A549 (cell line): Measurements from ENCODE around the gene PRPF8. TPM values are rescaled to one million over a fixed set of nuclear protein-coding genes. Genes with fewer than 3 reads are reported as not detected.

Experiments used
- ATAC-seq, 2 experiments: fragments of 200-7000 bp in 1 of 2; fragments of >200 bp in 1 of 2; cut with Nextera tagmentation in 1 of 2; cut with Tn5 transposase in 1 of 2; 3 replicates each; pipeline versions ENCODE4 v1.8.0 to v1.9.1; 2018 to 2020; ENCODE audit warnings: mild to moderate bottlenecking in 1 of 2, moderate library complexity in 1 of 2
- CTCF ChIA-PET: fragments of 300-600 bp; sonication (Branson Sonifier 250); formaldehyde crosslinking; extraction: SDS; loops from one replicate; lab custom pipeline; 2021; ENCODE audit warnings: antibody characterized with exemption, inconsistent platforms; lab: Yijun Ruan, JAX
- POLR2A ChIA-PET: fragments of 350-600 bp; formaldehyde crosslinking; extraction: SDS; loops from one replicate; lab custom pipeline; 2021; ENCODE audit warnings: antibody characterized with exemption, inconsistent platforms; lab: Yijun Ruan, JAX
- DNase-seq, 2 experiments: peaks; one replicate each; pipeline versions ENCODE4 v3.0.0 to v3.0.0-alpha.2; 2011 to 2016; ENCODE audit warnings: low read depth in 1 of 2, low spot score in 1 of 2
- FAIRE-seq: peaks from 2 replicates; lab custom pipeline; 2011; peaks lifted over from hg19 to GRCh38; lab: Jason Lieb, UNC
- H3K27ac ChIP-seq, 2 experiments: fragments of >200 bp; sonication (Bioruptor Twin); formaldehyde crosslinking; 3 replicates each; pipeline ENCODE4 v1.5.1; 2016 to 2017
- H3K4me1 ChIP-seq: fragments of >200 bp; sonication (Bioruptor Twin); formaldehyde crosslinking; 3 replicates; pipeline ENCODE4 v1.6.1; 2016
- H3K4me2 ChIP-seq: fragments of >200 bp; sonication (Bioruptor Twin); formaldehyde crosslinking; 3 replicates; pipeline ENCODE4 v1.6.1; 2016
- H3K4me3 ChIP-seq: fragments of >200 bp; sonication (Bioruptor Twin); formaldehyde crosslinking; 3 replicates; pipeline ENCODE4 v1.5.1; 2016
- H3K9me3 ChIP-seq: fragments of >200 bp; sonication (Bioruptor Twin); formaldehyde crosslinking; 3 replicates; pipeline ENCODE4 v1.6.1; 2016
- CBX8 ChIP-seq: fragments of 200-600 bp; sonication (generic); IDR thresholded peaks from 2 replicates; pipeline ENCODE4 v1.6.1; 2016
- EHMT2 ChIP-seq: fragments of 200-600 bp; sonication (generic); IDR thresholded peaks from 2 replicates; pipeline ENCODE4 v1.6.1; 2016; ENCODE audit warnings: antibody characterized with exemption, low read depth, mild to moderate bottlenecking, moderate library complexity
- EP300 ChIP-seq, 2 experiments: fragments of >200 bp; sonication (Bioruptor Twin); formaldehyde crosslinking; IDR thresholded peaks; 2 replicates in 1 of 2; 3 replicates in 1 of 2; pipeline ENCODE4 v1.6.1; 2016 to 2017
- FOSB ChIP-seq: fragments of 250-450 bp; sonication (Bioruptor Pico); IDR thresholded peaks from 2 replicates; pipeline ENCODE4 v1.5.0; 2020; ENCODE audit warnings: mild to moderate bottlenecking, moderate library complexity
- FOSL2 ChIP-seq, 2 experiments: fragments of 450-650 bp in 1 of 2; fragments of >200 bp in 1 of 2; sonication (Bioruptor Twin) in 1 of 2; formaldehyde crosslinking; IDR thresholded peaks; 2 replicates each; pipeline versions ENCODE4 v1.5.0 to v1.6.1; 2016 to 2020; ENCODE audit warnings: mild to moderate bottlenecking in 1 of 2, moderate library complexity in 1 of 2
- HEYL ChIP-seq: fragments of 250-450 bp; sonication (Bioruptor Pico); IDR thresholded peaks from 2 replicates; pipeline ENCODE4 v1.8.0; 2021; ENCODE audit warnings: mild to moderate bottlenecking, moderate library complexity
- JUNB ChIP-seq: fragments of >200 bp; sonication (Bioruptor Twin); formaldehyde crosslinking; IDR thresholded peaks from 2 replicates; pipeline ENCODE4 v1.6.1; 2016
- KDM1A ChIP-seq: fragments of 200-600 bp; sonication (generic); IDR thresholded peaks from 2 replicates; pipeline ENCODE4 v1.6.1; 2016; ENCODE audit warnings: low read depth, mild to moderate bottlenecking
- KDM5A ChIP-seq: fragments of 200-600 bp; sonication (generic); IDR thresholded peaks from 2 replicates; pipeline ENCODE4 v1.6.1; 2016; ENCODE audit warnings: antibody characterized with exemption, mild to moderate bottlenecking
- MAFK ChIP-seq: fragments of 450-650 bp; IDR thresholded peaks from 2 replicates; pipeline ENCODE4 v1.6.1; 2014; ENCODE audit not compliant: partially characterized antibody
- MAZ ChIP-seq: fragments of 150-350 bp; IDR thresholded peaks from 2 replicates; pipeline ENCODE4 v1.6.1; 2014; ENCODE audit warnings: antibody characterized with exemption, low read depth, low read length, borderline replicate concordance
- MYC ChIP-seq: IDR thresholded peaks from 2 replicates; pipeline ENCODE4 v1.6.1; 2012; ENCODE audit warnings: mild to moderate bottlenecking, inconsistent platforms, low read length, improper control_type of control experiment, borderline replicate concordance
- PHF8 ChIP-seq: fragments of 200-600 bp; sonication (generic); IDR thresholded peaks from 2 replicates; pipeline ENCODE4 v1.6.1; 2016; ENCODE audit warnings: low read depth, mild to moderate bottlenecking, antibody characterized with exemption, moderate library complexity, borderline replicate concordance
- POLR2A ChIP-seq: IDR thresholded peaks from 2 replicates; pipeline ENCODE4 v1.6.1; 2012; ENCODE audit warnings: mild to moderate bottlenecking, low read length
- RCOR1 ChIP-seq: fragments of 150-350 bp; IDR thresholded peaks from 2 replicates; pipeline ENCODE4 v1.6.1; 2014; ENCODE audit warnings: antibody characterized with exemption, low read length, low read depth
- TFCP2L1 ChIP-seq: fragments of 250-450 bp; sonication (Bioruptor Pico); IDR thresholded peaks from 2 replicates; pipeline ENCODE4 v1.5.0; 2021; ENCODE audit warnings: mild to moderate bottlenecking
- ZC3H11A ChIP-seq: fragments of 450-650 bp; IDR thresholded peaks from 2 replicates; pipeline ENCODE4 v1.6.1; 2014; ENCODE audit warnings: antibody characterized with exemption, mild to moderate bottlenecking
- ZFP36 ChIP-seq: fragments of 450-650 bp; IDR thresholded peaks from 2 replicates; pipeline ENCODE4 v1.6.1; 2014; ENCODE audit warnings: borderline replicate concordance; ENCODE audit not compliant: partially characterized antibody
- ZNF302 ChIP-seq: fragments of 250-450 bp; sonication (Bioruptor Pico); IDR thresholded peaks from 2 replicates; pipeline ENCODE4 v1.9.0; 2021; ENCODE audit warnings: inconsistent platforms, mild to moderate bottlenecking, moderate library complexity
- ZSCAN20 ChIP-seq: fragments of 250-450 bp; sonication (Bioruptor Pico); IDR thresholded peaks from 2 replicates; pipeline ENCODE4 v1.8.0; 2022; ENCODE audit warnings: mild to moderate bottlenecking, moderate library complexity
- WGBS: methylation state at CpG from one replicate; pipeline ENCODE4 v1.1.6; 2017; ENCODE audit errors: missing lambda C conversion rate; 5-methylcytosine and 5-hydroxymethylcytosine counted together
- polyA plus RNA-seq, 4 experiments: library from polyadenylated mRNA; depleted of rRNA in 3 of 4; stranded (reverse); fragments of >200 nt; fragmentation: RNase III in 1 of 4; extraction: RNeasy Plus Mini Kit Qiagen cat#74134 plus additional on column Dnase treatment in 1 of 4; gene quantifications; 2 replicates in 3 of 4; 3 replicates in 1 of 4; pipeline ENCODE4 v1.2.3, GENCODE V29; 2011 to 2017
- TF ChIP-seq, protein P1 (sequence below): fragments of 200-600 bp; sonication (generic); IDR thresholded peaks from 2 replicates; pipeline ENCODE4 v1.6.1; 2016; ENCODE audit warnings: antibody characterized with exemption, mild to moderate bottlenecking, moderate library complexity
- TF ChIP-seq, protein P2 (sequence below): fragments of 250-450 bp; sonication (Bioruptor Pico); IDR thresholded peaks from 2 replicates; pipeline ENCODE4 v1.5.0; 2021; ENCODE audit warnings: mild to moderate bottlenecking, moderate library complexity, borderline replicate concordance
- TF ChIP-seq, protein P3 (sequence below): fragments of >200 bp; sonication (Bioruptor Twin); formaldehyde crosslinking; IDR thresholded peaks from 3 replicates; pipeline ENCODE4 v1.6.1; 2016
- TF ChIP-seq, protein P4 (sequence below): fragments of 150-350 bp; IDR thresholded peaks from 2 replicates; pipeline ENCODE4 v1.6.1; 2014; ENCODE audit warnings: low read depth, mild to moderate bottlenecking, low read length

PRPF8 gene
- polyA plus RNA-seq, 2 of the 4 experiments (the other 2 are of a cell fraction): 234 to 263 TPM

DNA sequence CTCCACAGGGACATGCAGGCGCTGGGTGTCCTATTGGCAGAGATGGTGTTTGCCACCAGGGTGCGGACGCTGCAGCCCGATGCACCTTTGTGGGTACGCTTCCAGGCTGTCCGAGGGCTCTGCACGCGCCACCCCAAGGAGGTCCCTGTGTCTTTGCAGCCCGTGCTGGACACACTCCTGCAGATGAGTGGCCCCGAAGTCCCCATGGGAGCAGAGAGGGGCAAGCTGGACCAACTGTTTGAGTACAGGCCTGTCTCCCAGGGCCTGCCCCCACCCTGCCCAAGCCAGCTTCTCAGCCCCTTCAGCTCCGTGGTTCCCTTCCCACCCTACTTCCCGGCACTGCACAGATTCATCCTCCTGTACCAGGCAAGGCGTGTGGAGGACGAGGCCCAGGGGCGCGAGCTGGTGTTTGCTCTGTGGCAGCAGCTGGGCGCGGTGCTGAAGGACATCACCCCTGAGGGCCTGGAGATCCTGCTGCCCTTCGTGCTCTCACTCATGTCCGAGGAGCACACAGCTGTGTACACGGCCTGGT is 42.7 kb upstream of the PRPF8 start:
- H3K4me2 ChIP-seq: no peak overlapping the region
- H3K9me3 ChIP-seq: no peaks in the 10 kb centered on the region
- no peak for DNase-seq
- H3K4me3 ChIP-seq: no peak overlapping the region
- POLR2A ChIA-PET: interaction anchor here (2.0 kb wide), 1 partner anchor 10 kb away, joined by 10 read pairs; no protein-coding TSS in a partner anchor
- TF ChIP-seq KDM1A: no peak
- no peak for TF ChIP-seq EHMT2
- TF ChIP-seq RCOR1: no peak
- no peak for TF ChIP-seq ZFP36
- no peak for TF ChIP-seq EP300 (IDR thresholded peaks at IDR 0.05)
- TF ChIP-seq, all 56 proteins: peak for 0
- Histone ChIP-seq H3K4me1 (peaks cover 17% of the 10 kb centered on the region), H3K27ac (no peak overlapping the region)
- 90% methylated on average over 20 of the region's 21 CpGs for WGBS
- CTCF ChIA-PET: interaction anchor here (0.6 to 23.8 kb wide), 8 partner anchors 14 to 305 kb away, joined by 3 to 591 read pairs (median 4); partner anchors contain the start of gene SERPINF1
- no peak for FAIRE-seq
- no peak for ATAC-seq

DNA sequence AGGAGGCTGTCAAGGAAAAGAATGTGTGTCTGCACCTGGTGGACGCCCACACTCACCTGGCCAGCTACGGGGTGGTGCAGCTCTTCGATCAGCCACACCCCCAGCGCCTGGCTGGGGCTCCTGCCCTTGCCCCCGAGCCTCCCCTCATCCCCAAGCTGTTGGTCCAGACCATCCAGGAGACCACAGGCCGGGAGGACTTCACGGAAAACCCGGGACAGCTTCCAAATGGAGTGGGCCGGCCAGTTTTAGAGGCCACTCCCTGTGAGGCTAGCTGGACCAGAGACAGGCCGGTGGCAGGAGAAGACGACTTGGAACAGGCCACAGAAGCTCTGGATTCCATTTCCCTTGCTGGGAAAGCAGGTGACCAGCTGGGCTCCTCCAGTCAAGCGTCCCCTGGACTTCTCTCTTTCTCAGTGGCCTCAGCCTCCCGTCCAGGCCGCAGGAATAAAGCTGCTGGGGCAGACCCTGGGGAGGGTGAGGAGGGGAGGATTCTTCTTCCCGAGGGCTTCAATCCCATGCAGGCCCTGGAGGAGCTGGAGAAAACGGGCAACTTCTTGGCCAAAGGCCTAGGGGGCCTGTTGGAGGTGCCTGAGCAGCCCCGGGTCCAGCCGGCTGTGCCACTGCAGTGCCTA is 42.1 kb upstream of the PRPF8 start:
- WGBS: 84% methylated on average over 16 of the region's 18 CpGs
- Histone ChIP-seq H3K4me3 (no peak overlapping the region), H3K4me2 (no peak overlapping the region), H3K9me3 (no peaks in the 10 kb centered on the region), H3K27ac (no peak overlapping the region), H3K4me1 (peaks cover 17% of the 10 kb centered on the region)
- FAIRE-seq (no peak), ATAC-seq (no peak), DNase-seq (no peak)
- CTCF ChIA-PET: interaction anchor here (0.6 to 23.8 kb wide), 7 partner anchors 13 to 305 kb away, joined by 3 to 591 read pairs (median 4); partner anchors contain the start of gene SERPINF1
- POLR2A ChIA-PET: interaction anchor here (2.0 kb wide), 1 partner anchor 10 kb away, joined by 10 read pairs; no protein-coding TSS in a partner anchor
- no peak for TF ChIP-seq KDM5A
- TF ChIP-seq TFCP2L1 (CRISPR knock-in tag): no peak
- no peak for TF ChIP-seq MAFK
- no peak for TF ChIP-seq CBX8
- TF ChIP-seq, protein P1, sequence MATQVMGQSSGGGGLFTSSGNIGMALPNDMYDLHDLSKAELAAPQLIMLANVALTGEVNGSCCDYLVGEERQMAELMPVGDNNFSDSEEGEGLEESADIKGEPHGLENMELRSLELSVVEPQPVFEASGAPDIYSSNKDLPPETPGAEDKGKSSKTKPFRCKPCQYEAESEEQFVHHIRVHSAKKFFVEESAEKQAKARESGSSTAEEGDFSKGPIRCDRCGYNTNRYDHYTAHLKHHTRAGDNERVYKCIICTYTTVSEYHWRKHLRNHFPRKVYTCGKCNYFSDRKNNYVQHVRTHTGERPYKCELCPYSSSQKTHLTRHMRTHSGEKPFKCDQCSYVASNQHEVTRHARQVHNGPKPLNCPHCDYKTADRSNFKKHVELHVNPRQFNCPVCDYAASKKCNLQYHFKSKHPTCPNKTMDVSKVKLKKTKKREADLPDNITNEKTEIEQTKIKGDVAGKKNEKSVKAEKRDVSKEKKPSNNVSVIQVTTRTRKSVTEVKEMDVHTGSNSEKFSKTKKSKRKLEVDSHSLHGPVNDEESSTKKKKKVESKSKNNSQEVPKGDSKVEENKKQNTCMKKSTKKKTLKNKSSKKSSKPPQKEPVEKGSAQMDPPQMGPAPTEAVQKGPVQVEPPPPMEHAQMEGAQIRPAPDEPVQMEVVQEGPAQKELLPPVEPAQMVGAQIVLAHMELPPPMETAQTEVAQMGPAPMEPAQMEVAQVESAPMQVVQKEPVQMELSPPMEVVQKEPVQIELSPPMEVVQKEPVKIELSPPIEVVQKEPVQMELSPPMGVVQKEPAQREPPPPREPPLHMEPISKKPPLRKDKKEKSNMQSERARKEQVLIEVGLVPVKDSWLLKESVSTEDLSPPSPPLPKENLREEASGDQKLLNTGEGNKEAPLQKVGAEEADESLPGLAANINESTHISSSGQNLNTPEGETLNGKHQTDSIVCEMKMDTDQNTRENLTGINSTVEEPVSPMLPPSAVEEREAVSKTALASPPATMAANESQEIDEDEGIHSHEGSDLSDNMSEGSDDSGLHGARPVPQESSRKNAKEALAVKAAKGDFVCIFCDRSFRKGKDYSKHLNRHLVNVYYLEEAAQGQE: no peak
- TF ChIP-seq ZNF302 (CRISPR knock-in tag): no peak
- TF ChIP-seq, protein P2, sequence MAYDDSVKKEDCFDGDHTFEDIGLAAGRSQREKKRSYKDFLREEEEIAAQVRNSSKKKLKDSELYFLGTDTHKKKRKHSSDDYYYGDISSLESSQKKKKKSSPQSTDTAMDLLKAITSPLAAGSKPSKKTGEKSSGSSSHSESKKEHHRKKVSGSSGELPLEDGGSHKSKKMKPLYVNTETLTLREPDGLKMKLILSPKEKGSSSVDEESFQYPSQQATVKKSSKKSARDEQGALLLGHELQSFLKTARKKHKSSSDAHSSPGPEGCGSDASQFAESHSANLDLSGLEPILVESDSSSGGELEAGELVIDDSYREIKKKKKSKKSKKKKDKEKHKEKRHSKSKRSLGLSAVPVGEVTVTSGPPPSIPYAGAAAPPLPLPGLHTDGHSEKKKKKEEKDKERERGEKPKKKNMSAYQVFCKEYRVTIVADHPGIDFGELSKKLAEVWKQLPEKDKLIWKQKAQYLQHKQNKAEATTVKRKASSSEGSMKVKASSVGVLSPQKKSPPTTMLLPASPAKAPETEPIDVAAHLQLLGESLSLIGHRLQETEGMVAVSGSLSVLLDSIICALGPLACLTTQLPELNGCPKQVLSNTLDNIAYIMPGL (CRISPR knock-in tag): no peak
- TF ChIP-seq FOSL2 (IDR thresholded peaks at IDR 0.05): no peak
- no peak for TF ChIP-seq FOSL2 (CRISPR knock-in tag; IDR thresholded peaks at IDR 0.05)
- TF ChIP-seq, protein P3, sequence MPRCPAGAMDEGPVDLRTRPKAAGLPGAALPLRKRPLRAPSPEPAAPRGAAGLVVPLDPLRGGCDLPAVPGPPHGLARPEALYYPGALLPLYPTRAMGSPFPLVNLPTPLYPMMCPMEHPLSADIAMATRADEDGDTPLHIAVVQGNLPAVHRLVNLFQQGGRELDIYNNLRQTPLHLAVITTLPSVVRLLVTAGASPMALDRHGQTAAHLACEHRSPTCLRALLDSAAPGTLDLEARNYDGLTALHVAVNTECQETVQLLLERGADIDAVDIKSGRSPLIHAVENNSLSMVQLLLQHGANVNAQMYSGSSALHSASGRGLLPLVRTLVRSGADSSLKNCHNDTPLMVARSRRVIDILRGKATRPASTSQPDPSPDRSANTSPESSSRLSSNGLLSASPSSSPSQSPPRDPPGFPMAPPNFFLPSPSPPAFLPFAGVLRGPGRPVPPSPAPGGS: no peak
- no peak for TF ChIP-seq POLR2A
- TF ChIP-seq MYC: no peak
- no peak for TF ChIP-seq MAZ
- no peak for TF ChIP-seq ZC3H11A
- TF ChIP-seq, protein P4, sequence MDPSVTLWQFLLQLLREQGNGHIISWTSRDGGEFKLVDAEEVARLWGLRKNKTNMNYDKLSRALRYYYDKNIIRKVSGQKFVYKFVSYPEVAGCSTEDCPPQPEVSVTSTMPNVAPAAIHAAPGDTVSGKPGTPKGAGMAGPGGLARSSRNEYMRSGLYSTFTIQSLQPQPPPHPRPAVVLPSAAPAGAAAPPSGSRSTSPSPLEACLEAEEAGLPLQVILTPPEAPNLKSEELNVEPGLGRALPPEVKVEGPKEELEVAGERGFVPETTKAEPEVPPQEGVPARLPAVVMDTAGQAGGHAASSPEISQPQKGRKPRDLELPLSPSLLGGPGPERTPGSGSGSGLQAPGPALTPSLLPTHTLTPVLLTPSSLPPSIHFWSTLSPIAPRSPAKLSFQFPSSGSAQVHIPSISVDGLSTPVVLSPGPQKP: no peak
- no peak for TF ChIP-seq PHF8
- no peak for TF ChIP-seq JUNB
- TF ChIP-seq FOSB (CRISPR knock-in tag): no peak
- no peak for TF ChIP-seq RCOR1
- TF ChIP-seq HEYL (CRISPR knock-in tag): no peak
- TF ChIP-seq ZSCAN20 (CRISPR knock-in tag): no peak
